Fibroblast of lung (primary cell): ENCODE measurements around the gene ALPK1. TPM values are rescaled to one million over a fixed set of nuclear protein-coding genes. Genes with fewer than 3 reads are reported as not detected.
A peak's percentile ranks its signal among the peaks of the same experiment; 100 is the strongest.

Source experiments
- DNase-seq, 2 donors: peaks; one replicate each; pipeline versions ENCODE4 v3.0.0 to v3.0.0-alpha.2; 2010; ENCODE audit warnings: low read depth in 2 of 2
- H2AFZ ChIP-seq: 2 replicates; pipeline ENCODE4 v1.5.1; 2012; ENCODE audit warnings: low read length, control low read depth, inconsistent platforms
- H3K27ac ChIP-seq: 2 replicates; pipeline ENCODE4 v1.5.1; 2011; ENCODE audit warnings: low read length, control low read depth; ENCODE audit not compliant: insufficient read depth
- H3K27me3 ChIP-seq: 2 replicates; pipeline ENCODE4 v1.5.1; 2011; ENCODE audit warnings: mild to moderate bottlenecking, low read length; ENCODE audit not compliant: control insufficient read depth, insufficient read depth
- H3K36me3 ChIP-seq: 2 replicates; pipeline ENCODE4 v1.5.1; 2011; ENCODE audit warnings: low read length; ENCODE audit not compliant: control insufficient read depth, insufficient read depth
- H3K4me1 ChIP-seq: 2 replicates; pipeline ENCODE4 v1.5.1; 2011; ENCODE audit warnings: low read length; ENCODE audit not compliant: control insufficient read depth, insufficient read depth; ENCODE audit errors: extremely low read depth
- H3K4me2 ChIP-seq: 2 replicates; pipeline ENCODE4 v1.5.1; 2011; ENCODE audit warnings: low read length, control low read depth; ENCODE audit not compliant: insufficient read depth; ENCODE audit errors: extremely low read depth
- H3K4me3 ChIP-seq, 4 experiments: fragments of 200-600 bp in 1 of 4; sonication (generic) in 1 of 4; replicated peaks in 1 of 4; 2 replicates each; pipeline ENCODE4 v1.5.1; 2011 to 2016; ENCODE audit warnings: low read length in 4 of 4, low read depth in 3 of 4, mild to moderate bottlenecking in 3 of 4, control low read depth in 2 of 4, inconsistent platforms in 1 of 4, mixed read lengths in 1 of 4; ENCODE audit not compliant: insufficient read depth in 1 of 4; ENCODE audit errors: control extremely low read depth in 1 of 4
- H3K79me2 ChIP-seq: 2 replicates; pipeline ENCODE4 v1.5.1; 2012; ENCODE audit warnings: mild to moderate bottlenecking, low read length, inconsistent platforms; ENCODE audit not compliant: control insufficient read depth, insufficient read depth
- H3K9ac ChIP-seq: 2 replicates; pipeline ENCODE4 v1.5.1; 2011; ENCODE audit warnings: mild to moderate bottlenecking, low read length, control low read depth; ENCODE audit not compliant: insufficient read depth
- H3K9me3 ChIP-seq: 2 replicates; pipeline ENCODE4 v1.5.1; 2012; ENCODE audit warnings: low read depth, low read length; ENCODE audit not compliant: control insufficient read depth, insufficient read depth
- H4K20me1 ChIP-seq: 2 replicates; pipeline ENCODE4 v1.5.1; 2011; ENCODE audit warnings: low read length; ENCODE audit not compliant: control insufficient read depth, insufficient read depth; ENCODE audit errors: extremely low read depth
- CTCF ChIP-seq, 2 donors: IDR thresholded peaks in 1 of 2; conservative IDR thresholded peaks in 1 of 2; 1 replicate in 1 of 2; 2 replicates in 1 of 2; pipeline ENCODE4 v1.5.1; 2011 to 2012; ENCODE audit warnings: low read length in 2 of 2, control low read depth in 1 of 2, inconsistent platforms in 1 of 2, low read depth in 1 of 2, mild to moderate bottlenecking in 1 of 2
- EZH2 ChIP-seq: IDR thresholded peaks from 2 replicates; pipeline ENCODE4 v1.5.1; 2012; ENCODE audit warnings: low read length, control low read depth, mild to moderate bottlenecking; ENCODE audit errors: missing control alignments
- polyA plus RNA-seq, 2 donors: library from polyadenylated mRNA; depleted of rRNA in 1 of 2; stranded (reverse) in 1 of 2; unstranded in 1 of 2; fragments of >200 nt; gene quantifications; 2 replicates each; pipeline ENCODE4 v1.2.1, GENCODE V29; 2011 to 2012; ENCODE audit warnings: missing spikeins in 1 of 2
- total RNA-seq: library from RNA; depleted of rRNA; stranded (reverse); fragments of >200 nt; gene quantifications from 2 replicates; pipeline ENCODE4 v1.2.1, GENCODE V29; 2014

The ALPK1 gene
- total and polyA plus RNA-seq, 2 donors (not counting 1 experiment from before 2014, with no cell fraction given), result 9.3 to 50.2 TPM

DNA sequence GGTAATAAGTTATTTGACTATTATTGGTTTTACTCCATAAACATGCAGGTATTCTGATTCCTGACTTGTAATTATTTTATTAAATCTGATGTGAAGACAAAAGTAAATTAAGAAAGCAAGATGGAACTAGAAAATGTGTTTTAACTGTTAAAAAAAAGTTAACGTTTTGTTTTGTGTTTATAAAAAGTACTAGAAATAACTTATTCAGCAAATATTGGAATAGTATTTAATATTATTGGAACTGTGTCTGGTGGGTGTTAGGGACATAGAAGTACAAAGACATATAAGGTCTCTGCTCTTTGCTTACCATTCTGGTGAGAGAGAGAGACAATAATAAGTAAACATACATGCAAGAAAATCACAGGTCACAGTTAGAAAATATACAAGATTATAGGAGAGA, 27.1 kb upstream of the ALPK1 start:
- no peak for DNase-seq
- Histone ChIP-seq H3K36me3 (no peaks in the 10 kb centered on the region), H4K20me1 (no peaks in the 10 kb centered on the region), H3K79me2 (no peaks in the 10 kb centered on the region), H3K9ac (no peak overlapping the region), H3K4me1 (peaks cover 7% of the 10 kb centered on the region), H3K27ac (peak overlapping the region; percentile 7), H3K4me2 (no peak overlapping the region), H3K4me3 (no peak overlapping the region), H3K27me3 (no peaks in the 10 kb centered on the region), H2AFZ (no peak overlapping the region), H3K9me3 (no peaks in the 10 kb centered on the region)
- TF ChIP-seq EZH2 (no peak), CTCF (conservative IDR thresholded peaks at IDR 0.05 in 1 of 2, IDR thresholded peaks at IDR 0.05 in 1 of 2; ENCODE audit: low read depth in 1 of 2, low read length in 2 of 2) (no peak)

GRCh38 chr4:112270640-112271421, 26.3 kb upstream of the ALPK1 start:
- no peaks in the 10 kb centered on the region for H4K20me1 ChIP-seq
- peak overlapping the region; percentile 18 for H3K27ac ChIP-seq
- no peak overlapping the region for H3K4me2 ChIP-seq

GRCh38 chr4:112272292-112272691, 24.9 kb upstream of the ALPK1 start:
- no peak overlapping the region for H3K4me2 ChIP-seq
- no peak overlapping the region for H3K4me3 ChIP-seq
- H3K9me3 ChIP-seq, result no peaks in the 10 kb centered on the region
- no peaks in the 10 kb centered on the region for H3K27me3 ChIP-seq
- H4K20me1 ChIP-seq, result no peaks in the 10 kb centered on the region
- no peaks in the 10 kb centered on the region for H3K36me3 ChIP-seq
- TF ChIP-seq CTCF (conservative IDR thresholded peaks at IDR 0.05 in 1 of 2, IDR thresholded peaks at IDR 0.05 in 1 of 2; ENCODE audit: low read depth in 1 of 2, low read length in 2 of 2), result no peak
- no peak for TF ChIP-seq EZH2
- H3K79me2 ChIP-seq, result no peaks in the 10 kb centered on the region
- H2AFZ ChIP-seq, result no peak overlapping the region
- H3K27ac ChIP-seq, result no peak overlapping the region
- H3K9ac ChIP-seq, result no peak overlapping the region
- peaks cover 7% of the 10 kb centered on the region for H3K4me1 ChIP-seq
- DNase-seq, result no peak

More at GRCh38 chr4:112270640-112271421, 26.3 kb upstream of the ALPK1 start:
- peak; percentile 77 to 82 for DNase-seq
- Histone ChIP-seq H2AFZ (no peak overlapping the region), H3K9ac (no peak overlapping the region), H3K4me1 (peaks cover 7% of the 10 kb centered on the region), H3K4me3 (no peak overlapping the region), H3K79me2 (no peaks in the 10 kb centered on the region), H3K9me3 (no peaks in the 10 kb centered on the region), H3K36me3 (no peaks in the 10 kb centered on the region), H3K27me3 (no peaks in the 10 kb centered on the region)
- no peak for TF ChIP-seq CTCF (conservative IDR thresholded peaks at IDR 0.05 in 1 of 2, IDR thresholded peaks at IDR 0.05 in 1 of 2; ENCODE audit: low read depth in 1 of 2, low read length in 2 of 2)
- TF ChIP-seq EZH2, result no peak
